NCI-H2107 treated with DMSO at 0.1 percent for 48 hours (cell line): ENCODE measurements around the gene ABLIM1.

Experiments
- DNase-seq: peaks from one replicate; lab custom pipeline; 2025; ENCODE audit not compliant: unreplicated experiment; lab: John Stamatoyannopoulos, UW

Gene ABLIM1

GRCh38 chr10:114498413-114499111, 159.5 kb downstream of the ABLIM1 start:
- no peak for DNase-seq

GRCh38 chr10:114495303-114495702, 162.8 kb downstream of the ABLIM1 start:
- no peak for DNase-seq

GRCh38 chr10:114492351-114493037, 165.6 kb downstream of the ABLIM1 start:
- DNase-seq: no peak

- DNase-seq: no peak
Observed at GRCh38 chr10:114491933-114492332, 166.1 kb downstream of the ABLIM1 start.

- DNase-seq: no peak
Observed at GRCh38 chr10:114491419-114491818, 166.7 kb downstream of the ABLIM1 start.

- no peak for DNase-seq
Observed at GRCh38 chr10:114489521-114490310, 168.4 kb downstream of the ABLIM1 start.

GRCh38 chr10:114487815-114488536, 170.1 kb downstream of the ABLIM1 start:
- no peak for DNase-seq

GRCh38 chr10:114486938-114487814, 170.9 kb downstream of the ABLIM1 start:
- no peak for DNase-seq

- no peak for DNase-seq
Observed at GRCh38 chr10:114485696-114486400, 172.2 kb downstream of the ABLIM1 start.

GRCh38 chr10:114483575-114483974, 174.5 kb downstream of the ABLIM1 start:
- DNase-seq: no peak

GRCh38 chr10:114482480-114483304, 175.4 kb downstream of the ABLIM1 start:
- no peak for DNase-seq

GRCh38 chr10:114481055-114481454, 177.0 kb downstream of the ABLIM1 start:
- no peak for DNase-seq

GRCh38 chr10:114479836-114480235, 178.2 kb downstream of the ABLIM1 start:
- DNase-seq: no peak

GRCh38 chr10:114479307-114479706, 178.8 kb downstream of the ABLIM1 start:
- DNase-seq: no peak

- DNase-seq: no peak
Observed at GRCh38 chr10:114478281-114478680, 179.8 kb downstream of the ABLIM1 start.

- DNase-seq: no peak
Observed at GRCh38 chr10:114477285-114477684, 180.8 kb downstream of the ABLIM1 start.

GRCh38 chr10:114474989-114475388, 183.1 kb downstream of the ABLIM1 start:
- DNase-seq: no peak

- DNase-seq: no peak
Observed at GRCh38 chr10:114473776-114474175, 184.3 kb downstream of the ABLIM1 start.

GRCh38 chr10:114472877-114473253, 185.2 kb downstream of the ABLIM1 start:
- no peak for DNase-seq
